GM12878 (cell line): ENCODE data around the gene CAV2. TPM values are rescaled to one million over a fixed set of nuclear protein-coding genes. Genes with fewer than 3 reads are reported as not detected.

Source experiments
- ATAC-seq: fragments of 200-7000 bp; cut with Tn5 transposase; 3 replicates; pipeline ENCODE4 v1.9.1; 2020; ENCODE audit warnings: mild to moderate bottlenecking, moderate library complexity
- BruUV-seq: library from RNA; stranded (reverse); fragments of 400-500 nt; replicated peaks from 2 replicates; lab custom pipeline; 2021; lab: Mats Ljungman, UMichigan
- CTCF ChIA-PET: fragments of 300-600 bp; sonication (Branson Sonifier 250); formaldehyde crosslinking; extraction: SDS; loops from one replicate; lab custom pipeline; 2021; ENCODE audit warnings: inconsistent platforms; lab: Yijun Ruan, JAX
- POLR2A ChIA-PET: fragments of 350-600 bp; formaldehyde crosslinking; extraction: SDS; loops from one replicate; lab custom pipeline; 2021; ENCODE audit warnings: inconsistent platforms; lab: Charles Lee
- RAD21 ChIA-PET: fragments of 300-600 bp; sonication (Branson Sonifier 250); formaldehyde crosslinking; loops from one replicate; lab custom pipeline; 2023; ENCODE audit warnings: antibody characterized with exemption; ENCODE audit not compliant: unreplicated experiment; lab: Charles Lee
- SMC1A ChIA-PET: fragments of 300-600 bp; sonication (Branson Sonifier 250); formaldehyde crosslinking; loops from one replicate; lab custom pipeline; 2023; ENCODE audit not compliant: unreplicated experiment, uncharacterized antibody; lab: Charles Lee
- DNase-seq: peaks from one replicate; pipeline ENCODE4 v3.0.0-alpha.2; 2011; ENCODE audit warnings: low read depth, low spot score
- FAIRE-seq: peaks from 3 replicates; lab custom pipeline; 2011; peaks lifted over from hg19 to GRCh38; lab: Jason Lieb, UNC
- H2AFZ ChIP-seq: 2 replicates; pipeline ENCODE4 v1.6.0; 2011; ENCODE audit warnings: low read depth, low read length, control low read depth; ENCODE audit not compliant: control insufficient read depth
- H3K27ac ChIP-seq: 2 replicates; pipeline ENCODE4 v1.5.1; 2011; ENCODE audit warnings: control low read depth; ENCODE audit not compliant: control insufficient read depth, insufficient read depth
- H3K27me3 ChIP-seq, 2 experiments: replicated peaks in 1 of 2; 2 replicates each; pipeline versions ENCODE4 v1.6.0 to v1.6.1; 2011; ENCODE audit warnings: low read length in 1 of 2; ENCODE audit not compliant: control insufficient read depth in 2 of 2, insufficient read depth in 2 of 2
- H3K36me3 ChIP-seq, 2 experiments: 2 replicates each; pipeline ENCODE4 v1.5.1; 2011; ENCODE audit warnings: low read length in 1 of 2; ENCODE audit not compliant: control insufficient read depth in 2 of 2, insufficient read depth in 2 of 2
- H3K4me1 ChIP-seq: 2 replicates; pipeline ENCODE4 v1.6.1; 2011; ENCODE audit warnings: mild to moderate bottlenecking, low read length, moderate library complexity, mixed read lengths; ENCODE audit not compliant: control insufficient read depth, insufficient read depth
- H3K4me2 ChIP-seq: 2 replicates; pipeline ENCODE4 v1.6.0; 2011; ENCODE audit warnings: control low read depth; ENCODE audit not compliant: control insufficient read depth, insufficient read depth
- H3K4me3 ChIP-seq: fragments of 200-600 bp; sonication (generic); 2 replicates; pipeline ENCODE4 v1.5.1; 2016
- H3K79me2 ChIP-seq: 2 replicates; pipeline ENCODE4 v1.6.0; 2011; ENCODE audit warnings: low read length; ENCODE audit not compliant: control insufficient read depth, insufficient read depth
- H3K9ac ChIP-seq: 2 replicates; pipeline ENCODE4 v1.8.0; 2011; ENCODE audit warnings: low read length, control low read depth, mixed read lengths; ENCODE audit not compliant: control insufficient read depth, insufficient read depth
- H3K9me3 ChIP-seq: replicated peaks from 3 replicates; pipeline ENCODE4 v1.5.1; 2011; ENCODE audit warnings: mild to moderate bottlenecking, low read length; ENCODE audit not compliant: control insufficient read depth, insufficient read depth
- H4K20me1 ChIP-seq: 2 replicates; pipeline ENCODE4 v1.6.0; 2011; ENCODE audit not compliant: control insufficient read depth, insufficient read depth
- BACH1 ChIP-seq: fragments of 450-650 bp; IDR thresholded peaks from 2 replicates; pipeline ENCODE4 v1.6.1; 2017; ENCODE audit warnings: mild to moderate bottlenecking, borderline replicate concordance
- GATAD2B ChIP-seq: fragments of 450-650 bp; conservative IDR thresholded peaks from 2 replicates; pipeline ENCODE4 v1.6.1; 2017; ENCODE audit warnings: low read depth, mild to moderate bottlenecking, moderate library complexity
- IKZF1 ChIP-seq: fragments of 450-650 bp; conservative IDR thresholded peaks from 2 replicates; pipeline ENCODE4 v1.6.1; 2017; ENCODE audit warnings: antibody characterized with exemption, mild to moderate bottlenecking
- KLF5 ChIP-seq: fragments of 450-650 bp; IDR thresholded peaks from 2 replicates; pipeline ENCODE4 v1.6.1; 2014; ENCODE audit warnings: mild to moderate bottlenecking; ENCODE audit not compliant: partially characterized antibody
- MXI1 ChIP-seq: fragments of 150-350 bp; IDR thresholded peaks from 2 replicates; pipeline ENCODE4 v1.6.1; 2011; ENCODE audit warnings: low read depth, mild to moderate bottlenecking, inconsistent platforms, low read length, improper control_type of control experiment
- NFXL1 ChIP-seq: fragments of 450-650 bp; IDR thresholded peaks from 2 replicates; pipeline ENCODE4 v1.6.1; 2017; ENCODE audit warnings: antibody characterized with exemption, mild to moderate bottlenecking, borderline replicate concordance
- NFYA ChIP-seq: IDR thresholded peaks from 2 replicates; pipeline ENCODE4 v1.6.1; 2011; ENCODE audit warnings: low read depth, mild to moderate bottlenecking, low read length, improper control_type of control experiment, borderline replicate concordance
- NR2C1 ChIP-seq: fragments of 450-650 bp; IDR thresholded peaks from 2 replicates; pipeline ENCODE4 v1.6.1; 2017; ENCODE audit warnings: antibody characterized with exemption, mild to moderate bottlenecking, moderate library complexity
- POLR2A ChIP-seq: IDR thresholded peaks from 2 replicates; pipeline ENCODE4 v1.6.1; 2011; ENCODE audit warnings: low read depth, mild to moderate bottlenecking, low read length
- POLR2AphosphoS5 ChIP-seq: IDR thresholded peaks from 2 replicates; pipeline ENCODE4 v1.6.1; 2011; ENCODE audit warnings: mild to moderate bottlenecking, low read length, inconsistent platforms
- RB1 ChIP-seq: fragments of 450-650 bp; formaldehyde crosslinking; IDR thresholded peaks from 2 replicates; pipeline ENCODE4 v1.6.1; 2017; ENCODE audit warnings: mild to moderate bottlenecking, borderline replicate concordance
- RBBP5 ChIP-seq: fragments of 200-600 bp; sonication (generic); conservative IDR thresholded peaks from 2 replicates; pipeline ENCODE4 v1.6.1; 2016
- SMAD1 ChIP-seq: fragments of 450-650 bp; IDR thresholded peaks from 2 replicates; pipeline ENCODE4 v1.6.1; 2018; ENCODE audit warnings: mild to moderate bottlenecking, low read depth; ENCODE audit not compliant: partially characterized antibody
- SMARCA5 ChIP-seq: fragments of 450-650 bp; IDR thresholded peaks from 2 replicates; pipeline ENCODE4 v1.6.1; 2017; ENCODE audit warnings: mild to moderate bottlenecking
- SMC3 ChIP-seq: IDR thresholded peaks from 2 replicates; pipeline ENCODE4 v1.6.1; 2011; ENCODE audit warnings: low read length, improper control_type of control experiment, borderline replicate concordance
- STAT1 ChIP-seq: fragments of 450-650 bp; conservative IDR thresholded peaks from 2 replicates; pipeline ENCODE4 v1.6.1; 2014; ENCODE audit warnings: antibody characterized with exemption, mild to moderate bottlenecking
- ZNF217 ChIP-seq: fragments of 450-650 bp; IDR thresholded peaks from 2 replicates; pipeline ENCODE4 v1.6.1; 2017; ENCODE audit warnings: antibody characterized with exemption, mild to moderate bottlenecking
- WGBS: methylation state at CpG from one replicate; pipeline ENCODE4 v1.1.6; 2016; ENCODE audit warnings: low lambda C conversion rate; ENCODE audit not compliant: insufficient replicate concordance, insufficient coverage; ENCODE audit errors: missing lambda C conversion rate; 5-methylcytosine and 5-hydroxymethylcytosine counted together
- in situ Hi-C: fragments of 300-500 bp; cut with MboI; formaldehyde crosslinking; loops from 9 replicates; pipeline ENCODE4 v1.14.3; 2018; ENCODE audit warnings: mixed read lengths
- intact Hi-C: fragments of 100-400 bp; cut with micrococcal nuclease; formaldehyde crosslinking; loops from one replicate; pipeline ENCODE4 v1.14.2; 2022; ENCODE audit not compliant: unreplicated experiment
- polyA plus RNA-seq, 11 experiments: library from polyadenylated mRNA; depleted of rRNA in 4 of 11; unstranded in 6 of 11; stranded (reverse) in 5 of 11; fragments of >200 nt; fragmentation: Nextera tagmentation in 4 of 11; fragmentation: Illumina TruSeq in 1 of 11; extraction: Ambion mirVana in 4 of 11; extraction: Trizol in 1 of 11; gene quantifications; 1 replicate in 1 of 11; 2 replicates in 10 of 11; pipeline versions ENCODE4 v1.2.1 to v1.2.3, GENCODE V29; 2011 to 2016; ENCODE audit warnings: inconsistent platforms in 2 of 11, missing spikeins in 2 of 11, low read depth in 1 of 11
- total RNA-seq, 4 experiments: library from RNA; depleted of rRNA in 3 of 4; stranded (reverse); fragments of >200 nt in 3 of 4; fragmentation: Illumina TruSeq in 1 of 4; extraction: Trizol in 1 of 4; gene quantifications; 2 replicates each; pipeline versions ENCODE4 v1.2.1 to v1.2.3, GENCODE V29; 2013 to 2021
- TF ChIP-seq, protein P1 (sequence below): IDR thresholded peaks from 2 replicates; pipeline ENCODE4 v1.6.1; 2012; ENCODE audit warnings: low read length, inconsistent platforms
- TF ChIP-seq, protein P2 (sequence below), 3 experiments: IDR thresholded peaks in 2 of 3; conservative IDR thresholded peaks in 1 of 3; 2 replicates each; pipeline ENCODE4 v1.5.1; 2011; ENCODE audit warnings: low read depth in 3 of 3, low read length in 3 of 3, mild to moderate bottlenecking in 3 of 3, control low read depth in 2 of 3, moderate library complexity in 2 of 3, inconsistent platforms in 1 of 3, mixed read lengths in 1 of 3; ENCODE audit not compliant: control insufficient read depth in 2 of 3, insufficient read depth in 1 of 3; ENCODE audit errors: extremely low read depth in 1 of 3

CAV2 gene
- total and polyA plus RNA-seq, 10 of the 15 experiments (the other 5 are each of a cell fraction or from before 2014, with no cell fraction given): 0.77 to 11.4 (median 2.5) TPM

DNA sequence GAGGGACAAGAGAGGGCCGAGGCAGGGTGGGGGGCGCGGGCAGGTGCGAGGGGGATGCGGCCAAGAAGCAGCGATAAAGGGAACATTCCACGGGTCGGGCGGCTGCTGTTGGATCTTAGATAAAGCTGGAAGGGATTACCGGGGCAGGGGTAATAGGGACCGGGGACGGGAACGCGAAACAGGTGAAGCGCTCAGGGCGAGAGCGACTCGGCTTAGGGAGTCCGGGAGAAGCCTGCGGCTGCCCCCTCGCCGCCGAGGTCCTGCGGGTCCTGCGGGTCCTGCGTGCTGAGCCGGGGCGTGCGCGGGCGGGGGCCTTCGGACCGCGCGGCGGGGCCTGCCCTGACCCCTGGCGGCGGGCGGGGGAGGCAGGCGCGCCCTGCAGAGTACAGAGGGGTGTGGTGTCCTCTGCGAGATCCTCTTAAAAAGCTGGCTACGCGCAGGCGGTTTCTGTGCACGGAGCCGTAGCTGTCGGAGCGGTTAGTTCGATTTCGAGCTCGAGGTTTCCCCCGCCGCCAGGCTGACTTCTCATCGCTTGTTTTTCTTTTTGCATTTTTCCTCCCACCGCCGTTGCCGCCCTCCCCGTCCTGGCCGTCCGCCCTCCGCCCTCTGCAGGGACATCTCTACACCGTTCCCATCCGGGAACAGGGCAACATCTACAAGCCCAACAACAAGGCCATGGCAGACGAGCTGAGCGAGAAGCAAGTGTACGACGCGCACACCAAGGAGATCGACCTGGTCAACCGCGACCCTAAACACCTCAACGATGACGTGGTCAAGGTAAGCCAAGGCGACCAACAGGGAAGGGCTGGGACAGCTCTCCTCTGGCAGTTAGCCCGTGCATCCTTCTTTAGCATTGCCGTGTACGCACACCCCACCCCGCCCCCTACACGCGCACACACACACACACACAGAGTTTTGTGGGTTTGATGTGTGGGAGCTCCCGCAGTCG, 26.6 kb downstream of the CAV2 start:
- POLR2A ChIA-PET: interaction anchor here (0.6 kb wide), 1 partner anchor 51 kb away, joined by 4 read pairs; no protein-coding TSS in a partner anchor
- peak; percentile 38; the same call in 1 of the 2 replicates for TF ChIP-seq SMC3
- TF ChIP-seq NFXL1: 0 out of 2 replicates have a peak, but pooled peaks have one; percentile 22
- no peak for TF ChIP-seq RBBP5
- TF ChIP-seq, protein P1, sequence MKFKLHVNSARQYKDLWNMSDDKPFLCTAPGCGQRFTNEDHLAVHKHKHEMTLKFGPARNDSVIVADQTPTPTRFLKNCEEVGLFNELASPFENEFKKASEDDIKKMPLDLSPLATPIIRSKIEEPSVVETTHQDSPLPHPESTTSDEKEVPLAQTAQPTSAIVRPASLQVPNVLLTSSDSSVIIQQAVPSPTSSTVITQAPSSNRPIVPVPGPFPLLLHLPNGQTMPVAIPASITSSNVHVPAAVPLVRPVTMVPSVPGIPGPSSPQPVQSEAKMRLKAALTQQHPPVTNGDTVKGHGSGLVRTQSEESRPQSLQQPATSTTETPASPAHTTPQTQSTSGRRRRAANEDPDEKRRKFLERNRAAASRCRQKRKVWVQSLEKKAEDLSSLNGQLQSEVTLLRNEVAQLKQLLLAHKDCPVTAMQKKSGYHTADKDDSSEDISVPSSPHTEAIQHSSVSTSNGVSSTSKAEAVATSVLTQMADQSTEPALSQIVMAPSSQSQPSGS: no peak
- TF ChIP-seq ZNF217: 0 out of 2 replicates have a peak, but pooled peaks have one; percentile 21
- TF ChIP-seq BACH1: peak; percentile 59; the same call in 1 of the 2 replicates
- TF ChIP-seq SMAD1: no peak
- TF ChIP-seq SMARCA5: peak; percentile 83; the same call in 1 of the 2 replicates
- TF ChIP-seq POLR2AphosphoS5: no peak
- TF ChIP-seq, protein P2, sequence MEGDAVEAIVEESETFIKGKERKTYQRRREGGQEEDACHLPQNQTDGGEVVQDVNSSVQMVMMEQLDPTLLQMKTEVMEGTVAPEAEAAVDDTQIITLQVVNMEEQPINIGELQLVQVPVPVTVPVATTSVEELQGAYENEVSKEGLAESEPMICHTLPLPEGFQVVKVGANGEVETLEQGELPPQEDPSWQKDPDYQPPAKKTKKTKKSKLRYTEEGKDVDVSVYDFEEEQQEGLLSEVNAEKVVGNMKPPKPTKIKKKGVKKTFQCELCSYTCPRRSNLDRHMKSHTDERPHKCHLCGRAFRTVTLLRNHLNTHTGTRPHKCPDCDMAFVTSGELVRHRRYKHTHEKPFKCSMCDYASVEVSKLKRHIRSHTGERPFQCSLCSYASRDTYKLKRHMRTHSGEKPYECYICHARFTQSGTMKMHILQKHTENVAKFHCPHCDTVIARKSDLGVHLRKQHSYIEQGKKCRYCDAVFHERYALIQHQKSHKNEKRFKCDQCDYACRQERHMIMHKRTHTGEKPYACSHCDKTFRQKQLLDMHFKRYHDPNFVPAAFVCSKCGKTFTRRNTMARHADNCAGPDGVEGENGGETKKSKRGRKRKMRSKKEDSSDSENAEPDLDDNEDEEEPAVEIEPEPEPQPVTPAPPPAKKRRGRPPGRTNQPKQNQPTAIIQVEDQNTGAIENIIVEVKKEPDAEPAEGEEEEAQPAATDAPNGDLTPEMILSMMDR (IDR thresholded peaks at IDR 0.05 in 2 of 3, conservative IDR thresholded peaks at IDR 0.05 in 1 of 3; ENCODE audit: control insufficient read depth in 2 of 3, extremely low read depth in 1 of 3, insufficient read depth in 1 of 3, low read depth in 3 of 3, low read length in 3 of 3): peak; percentile 70 to 79 (median 71); a peak in 5 of 6 replicates
- peak; percentile 85 for TF ChIP-seq RB1
- TF ChIP-seq GATAD2B: peak; percentile 71; the same call in 1 of the 2 replicates
- TF ChIP-seq NR2C1: peak; percentile 40; the same call in 1 of the 2 replicates
- TF ChIP-seq KLF5: no peak
- no peak for TF ChIP-seq POLR2A
- 0 out of 2 replicates have a peak, but pooled peaks have one; percentile 32 for TF ChIP-seq STAT1
- TF ChIP-seq MXI1: peak; percentile 49; the same call in 1 of the 2 replicates
- TF ChIP-seq NFYA: no peak
- TF ChIP-seq IKZF1: peak; percentile 66

More for the DNA sequence above, 26.6 kb downstream of the CAV2 start:
- H3K4me2 ChIP-seq: peak overlapping the region; percentile 99
- peak overlapping the region; percentile 44; the same call in 1 of the 2 replicates for H3K9ac ChIP-seq
- H3K27me3 ChIP-seq: 0 out of 4 replicates have a peak, but pooled peaks cover 0 to 3% of the 10 kb centered on the region in 2 experiments
- peak; percentile 96 for ATAC-seq
- SMC1A ChIA-PET: interaction anchor here (0.6 to 2.7 kb wide), 15 partner anchors 11 to 388 kb away, joined by 3 to 16 read pairs (median 4); no protein-coding TSS in a partner anchor
- in situ Hi-C loops: no loop called here
- BruUV-seq: no TSS peak
- H3K9me3 ChIP-seq: no peaks in the 10 kb centered on the region
- 5% methylated on average over 73 of the region's 83 CpGs for WGBS
- H2AFZ ChIP-seq: peak overlapping the region; percentile 87
- peaks cover 26% of the 10 kb centered on the region for H3K4me1 ChIP-seq
- RAD21 ChIA-PET: interaction anchor here (0.6 to 3.1 kb wide), 13 partner anchors 11 to 345 kb away, joined by 3 to 20 read pairs (median 4); no protein-coding TSS in a partner anchor
- intact Hi-C loops: loop anchor here (1.0 to 5.0 kb wide), 3 partner anchors 62 to 354 kb away; no protein-coding TSS in a partner anchor
- peak overlapping the region; percentile 69 for H3K4me3 ChIP-seq
- CTCF ChIA-PET: interaction anchor here (0.5 to 3.1 kb wide), 26 partner anchors 10 to 705 kb away, joined by 3 to 29 read pairs (median 4); no protein-coding TSS in a partner anchor
- no peaks in the 10 kb centered on the region for H3K36me3 ChIP-seq
- DNase-seq: no peak
- peak; percentile 84 for FAIRE-seq
- no peak overlapping the region for H3K27ac ChIP-seq
- no peaks in the 10 kb centered on the region for H3K79me2 ChIP-seq
- no peaks in the 10 kb centered on the region for H4K20me1 ChIP-seq
